Breast epithelium (tissue), 4 donors: ENCODE data around the gene HAGHL. TPM values are rescaled to one million over a fixed set of nuclear protein-coding genes. Genes with fewer than 3 reads are reported as not detected.

Source experiments
- DNase-seq, 2 donors: peaks; one replicate each; pipeline ENCODE4 v3.0.0-alpha.2; 2019; ENCODE audit warnings: low spot score in 2 of 2
- H3K27ac ChIP-seq, 2 donors: fragments of 200-600 bp; sonication (generic) in 1 of 2; one replicate each; pipeline ENCODE4 v1.5.1; 2016 to 2019; ENCODE audit warnings: mild to moderate bottlenecking in 1 of 2
- H3K27me3 ChIP-seq, 2 donors: fragments of 200-600 bp; sonication (generic) in 1 of 2; one replicate each; pipeline versions ENCODE4 v1.5.1 to v1.6.0; 2017 to 2019; ENCODE audit warnings: control low read depth in 1 of 2, mild to moderate bottlenecking in 1 of 2
- H3K36me3 ChIP-seq: fragments of 200-600 bp; one replicate; pipeline ENCODE4 v1.5.1; 2019
- H3K4me1 ChIP-seq, 2 donors: fragments of 200-600 bp; sonication (generic); one replicate each; pipeline ENCODE4 v1.5.1; 2016 to 2019; ENCODE audit warnings: control low read depth in 1 of 2
- H3K4me3 ChIP-seq, 3 donors: fragments of 200-600 bp; sonication (generic); 1 replicate in 2 of 3; 2 replicates in 1 of 3; pipeline ENCODE4 v1.5.1; 2016 to 2019; ENCODE audit warnings: mild to moderate bottlenecking in 3 of 3, moderate library complexity in 2 of 3
- H3K9me3 ChIP-seq, 2 donors: fragments of 200-600 bp; sonication (generic) in 1 of 2; one replicate each; pipeline ENCODE4 v1.5.1; 2016 to 2019; ENCODE audit warnings: control low read depth in 1 of 2
- POLR2A ChIP-seq: fragments of 450-650 bp; IDR thresholded peaks from one replicate; pipeline ENCODE4 v1.6.1; 2016; ENCODE audit warnings: antibody characterized with exemption, mild to moderate bottlenecking, moderate library complexity
- POLR2AphosphoS5 ChIP-seq, 3 donors: sonication (generic); formaldehyde crosslinking; IDR thresholded peaks; one replicate each; pipeline ENCODE4 v1.6.1; 2017; ENCODE audit warnings: antibody characterized with exemption in 3 of 3
- intact Hi-C: fragments of 100-400 bp; cut with DNase I; formaldehyde crosslinking; loops from one replicate; pipeline ENCODE4 v1.15.1; 2023; ENCODE audit warnings: low total_unique reads
- total RNA-seq, 3 donors: library from RNA; depleted of rRNA; stranded (reverse); fragments of >200 nt; gene quantifications; one replicate each; pipeline ENCODE4 v1.1.0, GENCODE V29; 2016
- TF ChIP-seq, protein P1 (sequence below), 3 donors: fragments of 450-650 bp; IDR thresholded peaks; one replicate each; pipeline ENCODE4 v1.5.1; 2016 to 2017; ENCODE audit warnings: antibody characterized with exemption in 3 of 3, mild to moderate bottlenecking in 3 of 3, moderate library complexity in 3 of 3

HAGHL gene
- total RNA-seq, 3 donors from 2014 or later, result 4.3 to 7.5 (median 5.1) TPM

DNA sequence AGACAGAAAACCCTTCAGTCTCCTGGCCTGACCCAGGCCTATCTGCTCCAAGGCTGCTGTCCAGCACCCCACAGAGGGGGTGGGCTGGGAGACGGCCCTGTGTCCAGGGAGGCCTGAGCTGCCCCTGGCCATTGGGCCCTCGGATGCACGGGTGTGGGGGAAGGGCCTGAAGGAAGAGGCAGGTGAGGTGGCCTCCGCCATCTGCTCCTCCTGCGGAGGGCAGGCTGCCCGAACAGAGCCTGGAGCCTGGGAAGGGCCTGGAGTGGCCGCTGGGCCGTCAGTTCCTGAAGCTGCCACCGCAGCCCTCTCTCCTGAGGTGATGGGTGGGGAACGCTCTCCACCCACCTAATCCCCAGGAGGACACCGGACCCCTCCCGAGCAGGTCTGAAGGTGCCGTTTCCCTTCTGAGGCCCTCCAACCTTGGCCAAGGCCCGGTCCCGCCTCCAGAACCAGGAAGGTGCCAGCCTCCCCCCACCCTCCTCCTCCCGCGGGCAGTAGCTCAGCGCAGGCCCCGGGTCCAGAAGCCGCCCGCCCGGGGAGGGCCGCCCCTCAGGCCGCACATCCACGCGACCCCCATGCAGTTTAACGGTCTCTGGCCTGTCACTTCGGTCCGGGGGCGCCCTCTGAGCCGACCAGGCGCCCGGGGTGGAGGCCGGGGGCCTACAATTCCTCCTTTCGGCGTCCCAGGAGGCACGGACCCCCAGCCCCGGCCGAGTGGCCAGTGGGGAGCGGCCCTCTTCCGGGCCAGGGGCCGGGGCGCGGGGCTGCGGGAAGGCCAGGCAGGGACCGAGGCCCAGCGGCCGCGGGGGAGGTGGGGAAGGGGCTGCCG is 22.1 kb upstream of the HAGHL start:
- Histone ChIP-seq H3K4me3 (peak overlapping the region in 2 of 3 donors; percentile 27 to 60), H3K27me3 (peaks cover 23 to 95% of the 10 kb centered on the region in 2 donors)
- intact Hi-C loops, result no loop called here

DNA sequence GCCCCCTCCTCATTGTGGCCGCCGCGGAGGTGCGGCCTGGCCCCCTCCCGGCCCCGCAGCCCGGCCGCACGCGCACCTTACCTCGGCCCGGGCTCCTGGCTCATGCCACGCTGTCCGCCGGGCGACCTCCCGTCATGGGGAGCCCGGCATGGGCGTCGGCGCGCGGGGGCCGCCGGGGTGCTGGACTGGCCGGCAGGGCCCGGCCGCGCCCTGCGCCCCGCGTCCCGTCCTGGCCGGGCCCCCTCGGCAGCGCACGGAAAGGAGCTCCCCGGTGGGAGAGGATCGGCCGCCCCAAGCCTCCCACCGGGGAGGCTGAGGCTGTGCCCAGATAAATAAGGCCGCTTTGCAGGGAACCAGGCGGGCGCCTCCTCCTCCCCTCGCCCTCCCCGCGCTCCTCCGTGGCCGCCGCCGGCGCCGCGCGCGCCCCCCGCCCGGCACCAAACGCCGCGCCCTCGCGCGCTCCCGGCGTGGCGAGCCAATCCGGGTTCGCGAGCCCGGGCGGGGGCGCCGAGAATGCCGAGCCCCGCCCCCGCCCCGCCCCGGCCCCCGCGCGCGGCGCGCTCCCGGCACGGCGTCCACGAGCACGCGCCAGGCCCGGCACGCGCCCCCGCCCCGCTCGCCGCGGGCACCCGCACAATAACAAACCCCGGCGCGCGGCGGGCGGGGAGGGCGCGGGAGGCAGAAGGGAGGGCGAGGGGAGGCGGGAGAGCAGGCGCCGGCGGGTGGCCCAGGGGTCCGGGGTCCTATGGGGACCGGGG is 21.3 kb upstream of the HAGHL start, which contains the start of gene FBXL16:
Gene FBXL16 (minus strand): TSS at position 371 of the 758 bp plus-strand sequence. CDS start 8,396 bp downstream, outside the sequence.
- no peak within 1 kb of the TSS for H3K27ac ChIP-seq
- H3K9me3 ChIP-seq, result no peaks in the 10 kb centered on the region
- TF ChIP-seq POLR2AphosphoS5 (IDR thresholded peaks at IDR 0.05), result no peak
- no peak for TF ChIP-seq POLR2A
- TF ChIP-seq, protein P1, sequence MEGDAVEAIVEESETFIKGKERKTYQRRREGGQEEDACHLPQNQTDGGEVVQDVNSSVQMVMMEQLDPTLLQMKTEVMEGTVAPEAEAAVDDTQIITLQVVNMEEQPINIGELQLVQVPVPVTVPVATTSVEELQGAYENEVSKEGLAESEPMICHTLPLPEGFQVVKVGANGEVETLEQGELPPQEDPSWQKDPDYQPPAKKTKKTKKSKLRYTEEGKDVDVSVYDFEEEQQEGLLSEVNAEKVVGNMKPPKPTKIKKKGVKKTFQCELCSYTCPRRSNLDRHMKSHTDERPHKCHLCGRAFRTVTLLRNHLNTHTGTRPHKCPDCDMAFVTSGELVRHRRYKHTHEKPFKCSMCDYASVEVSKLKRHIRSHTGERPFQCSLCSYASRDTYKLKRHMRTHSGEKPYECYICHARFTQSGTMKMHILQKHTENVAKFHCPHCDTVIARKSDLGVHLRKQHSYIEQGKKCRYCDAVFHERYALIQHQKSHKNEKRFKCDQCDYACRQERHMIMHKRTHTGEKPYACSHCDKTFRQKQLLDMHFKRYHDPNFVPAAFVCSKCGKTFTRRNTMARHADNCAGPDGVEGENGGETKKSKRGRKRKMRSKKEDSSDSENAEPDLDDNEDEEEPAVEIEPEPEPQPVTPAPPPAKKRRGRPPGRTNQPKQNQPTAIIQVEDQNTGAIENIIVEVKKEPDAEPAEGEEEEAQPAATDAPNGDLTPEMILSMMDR (IDR thresholded peaks at IDR 0.05), result no peak
- peaks cover 24 to 95% of the 10 kb centered on the region in 2 donors for H3K27me3 ChIP-seq
- no peaks in the 10 kb centered on the region for H3K36me3 ChIP-seq
- H3K4me3 ChIP-seq, result peak within 1 kb of the TSS in 2 of 3 donors; percentile 27 to 60
- DNase-seq, result no peak
- H3K4me1 ChIP-seq, result peaks cover 2 to 6% of the 10 kb centered on the region in 2 donors
- intact Hi-C loops, result no loop called here

More for the DNA sequence above, 22.1 kb upstream of the HAGHL start:
- no peak for DNase-seq
- TF ChIP-seq, protein P1 (IDR thresholded peaks at IDR 0.05), result no peak
- TF ChIP-seq POLR2A (no peak), POLR2AphosphoS5 (IDR thresholded peaks at IDR 0.05) (no peak)
- Histone ChIP-seq H3K36me3 (no peaks in the 10 kb centered on the region), H3K4me1 (peaks cover 2 to 6% of the 10 kb centered on the region in 2 donors), H3K9me3 (no peaks in the 10 kb centered on the region), H3K27ac (no peak overlapping the region)

DNA sequence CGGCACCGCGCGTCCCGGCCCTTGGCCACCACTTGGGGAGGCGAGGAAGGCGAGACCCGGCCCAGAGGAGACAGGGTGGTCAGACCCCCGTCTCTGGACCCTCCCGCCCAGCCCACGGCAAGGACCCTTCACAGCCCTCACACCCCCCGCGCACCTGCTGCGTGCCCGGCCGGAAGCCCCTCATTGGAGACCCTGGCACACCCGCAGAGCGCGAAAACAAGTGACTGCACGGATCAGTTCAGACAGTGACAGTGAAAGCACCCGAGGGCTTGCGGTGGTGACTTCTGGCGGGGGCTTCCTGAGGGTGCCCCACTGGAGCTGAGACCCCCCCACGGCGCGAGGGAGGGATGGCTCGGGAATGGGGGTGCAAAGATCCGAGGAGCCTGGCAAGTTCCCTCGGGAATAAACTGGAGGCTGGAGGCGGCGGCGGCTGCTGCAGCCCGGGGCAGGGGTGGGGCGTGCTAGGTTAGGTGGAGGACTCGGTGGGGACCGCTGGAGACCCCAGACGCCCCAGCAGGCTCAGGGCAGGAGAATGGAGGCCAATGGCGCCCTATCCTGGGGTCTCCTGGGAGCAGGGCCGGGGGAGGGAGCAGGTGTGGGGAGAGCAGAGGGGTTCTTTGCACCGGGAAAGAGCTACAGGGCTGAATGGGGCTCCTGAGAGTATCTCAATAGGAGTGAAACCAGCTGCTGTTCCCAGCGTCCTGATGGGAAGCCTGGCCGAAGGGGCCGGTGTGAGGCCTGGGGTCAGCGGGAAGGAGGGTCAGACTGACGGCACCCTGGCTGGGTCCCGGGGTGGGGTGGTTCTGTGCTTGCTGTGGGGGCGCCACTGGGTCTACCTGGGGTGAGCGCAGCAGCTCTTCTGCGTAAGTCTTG is 20.5 kb upstream of the HAGHL start:
- H3K27ac ChIP-seq, result no peak overlapping the region
- no peak for DNase-seq
- H3K9me3 ChIP-seq, result no peaks in the 10 kb centered on the region
- H3K4me1 ChIP-seq, result peaks cover 0 to 6% of the 10 kb centered on the region in 2 donors
- intact Hi-C loops, result no loop called here
- no peaks in the 10 kb centered on the region for H3K36me3 ChIP-seq
- no peak for TF ChIP-seq POLR2AphosphoS5 (IDR thresholded peaks at IDR 0.05)
- TF ChIP-seq, protein P1 (IDR thresholded peaks at IDR 0.05), result no peak
- no peak for TF ChIP-seq POLR2A
- peak overlapping the region in 2 of 3 donors; percentile 27 to 60 for H3K4me3 ChIP-seq
- peaks cover 23 to 95% of the 10 kb centered on the region in 2 donors for H3K27me3 ChIP-seq

DNA sequence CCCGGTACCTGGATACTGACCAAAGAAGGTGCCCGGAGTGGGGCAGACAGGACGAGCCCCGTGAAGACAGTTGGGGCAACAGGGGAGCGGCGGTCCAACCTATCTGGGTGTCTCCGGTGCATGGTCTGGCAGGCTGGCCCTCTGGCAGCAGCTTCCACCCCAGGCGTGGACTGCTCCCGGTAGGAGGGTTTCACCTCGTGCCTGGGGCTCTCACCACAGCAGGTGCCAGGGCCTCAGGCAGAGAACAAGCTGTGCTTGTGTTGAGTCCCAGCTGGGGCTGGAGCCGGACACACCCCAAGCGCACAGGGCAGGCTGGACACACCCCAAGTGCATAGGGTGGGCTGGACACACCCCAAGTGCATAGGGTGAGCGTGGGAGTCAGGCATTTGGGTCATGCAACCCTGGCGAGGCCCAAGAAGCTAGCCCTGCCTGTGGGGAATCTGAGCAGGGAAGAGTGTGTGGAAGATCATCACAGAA is 19.8 kb upstream of the HAGHL start:
- no peaks in the 10 kb centered on the region for H3K36me3 ChIP-seq
- intact Hi-C loops, result no loop called here
- peaks cover 24 to 95% of the 10 kb centered on the region in 2 donors for H3K27me3 ChIP-seq
- TF ChIP-seq POLR2AphosphoS5 (IDR thresholded peaks at IDR 0.05) (no peak), POLR2A (no peak)
- TF ChIP-seq, protein P1 (IDR thresholded peaks at IDR 0.05), result no peak
- no peak for DNase-seq
- H3K27ac ChIP-seq, result no peak overlapping the region
- peaks cover 0 to 6% of the 10 kb centered on the region in 2 donors for H3K4me1 ChIP-seq
- no peak overlapping the region for H3K4me3 ChIP-seq
- H3K9me3 ChIP-seq, result no peaks in the 10 kb centered on the region
